Naive B cell (primary cell): ENCODE results near the gene SGF29. TPM values are rescaled to one million over a fixed set of nuclear protein-coding genes. Genes with fewer than 3 reads are reported as not detected.
"Not testable (repeated sequence)": the region's sequence is repeated elsewhere in the genome, so short reads cannot be mapped to it uniquely, and the experiment has no call there.

Source experiments
- ATAC-seq, 2 donors: fragments of 150-1000 bp; cut with Tn5 transposase; 2 replicates each; pipeline ENCODE4 v1.10.0; 2021; ENCODE audit warnings: low read depth in 2 of 2, mild to moderate bottlenecking in 2 of 2, moderate library complexity in 2 of 2
- DNase-seq: peaks from one replicate; pipeline ENCODE4 v3.0.0; 2022
- H3K27ac Mint-ChIP-seq, 6 donors: one replicate each; pipeline ENCODE4 v1.8.0; 2020 to 2022; ENCODE audit warnings: mild to moderate bottlenecking in 6 of 6, mixed read lengths in 6 of 6, moderate library complexity in 5 of 6, inconsistent platforms in 2 of 6
- H3K27me3 Mint-ChIP-seq, 3 donors: one replicate each; pipeline ENCODE4 v1.8.0; 2021 to 2022; ENCODE audit warnings: mixed read lengths in 3 of 3, mild to moderate bottlenecking in 1 of 3
- H3K36me3 Mint-ChIP-seq, 2 donors: one replicate each; pipeline ENCODE4 v1.8.0; 2020 to 2022; ENCODE audit warnings: mixed read lengths in 2 of 2, inconsistent platforms in 1 of 2, mild to moderate bottlenecking in 1 of 2
- H3K4me1 Mint-ChIP-seq, 3 donors: one replicate each; pipeline ENCODE4 v1.8.0; 2020 to 2022; ENCODE audit warnings: mixed read lengths in 3 of 3, inconsistent platforms in 1 of 3, mild to moderate bottlenecking in 1 of 3, moderate library complexity in 1 of 3
- H3K4me3 Mint-ChIP-seq, 8 donors: one replicate each; pipeline ENCODE4 v1.8.0; 2020 to 2022; ENCODE audit warnings: mild to moderate bottlenecking in 8 of 8, mixed read lengths in 8 of 8, moderate library complexity in 8 of 8, inconsistent platforms in 2 of 8
- H3K9me3 Mint-ChIP-seq, 7 donors: one replicate each; pipeline ENCODE4 v1.8.0; 2020 to 2022; ENCODE audit warnings: mixed read lengths in 7 of 7, mild to moderate bottlenecking in 5 of 7, inconsistent platforms in 2 of 7, moderate library complexity in 1 of 7
- polyA plus RNA-seq, 6 donors: library from polyadenylated mRNA; unstranded; fragments of 300-500 nt; fragmentation: Illumina TruSeq; gene quantifications; one replicate each; pipeline ENCODE4 v1.2.3, GENCODE V29; 2021; ENCODE audit warnings: low read depth in 6 of 6

Gene SGF29
- polyA plus RNA-seq, 6 donors from 2014 or later = 35.1 to 66.2 (median 50.2) TPM

- Mint-ChIP-seq H3K27me3 (peaks cover 4 to 31% (median 22%) of the 10 kb centered on the region in 3 donors), H3K4me3 (no peak within 1 kb of the TSS), H3K9me3 (no peaks in the 10 kb centered on the region), H3K36me3 (no peaks in the 10 kb centered on the region), H3K27ac (peak within 1 kb of the TSS in 1 of 6 donors; percentile 67), H3K4me1 (peaks cover 7 to 13% (median 10%) of the 10 kb centered on the region in 3 donors)
- ATAC-seq (no peak), DNase-seq (no peak)
These were observed 14.8 kb upstream of the SGF29 start, which contains the start of gene NUPR1 for GRCh38 chr16:28538733-28539596. NUPR1 (minus strand) TSS chr16:28538974; CDS start chr16:28538907, 67 bp downstream.

- H3K27me3 Mint-ChIP-seq = peaks cover 4 to 31% (median 22%) of the 10 kb centered on the region in 3 donors
- no peak overlapping the region for H3K27ac Mint-ChIP-seq
These were observed 13.4 kb upstream of the SGF29 start for GRCh38 chr16:28540346-28540745.

GRCh38 chr16:28542646-28543045, 11.1 kb upstream of the SGF29 start:
- Mint-ChIP-seq H3K27me3 (peaks cover 4 to 31% (median 15%) of the 10 kb centered on the region in 3 donors), H3K4me1 (peaks cover 7 to 10% (median 9%) of the 10 kb centered on the region in 3 donors), H3K4me3 (peak overlapping the region in 2 of 8 donors; percentile 6 to 69), H3K9me3 (no peaks in the 10 kb centered on the region), H3K27ac (no peak overlapping the region), H3K36me3 (no peaks in the 10 kb centered on the region)
- ATAC-seq (no peak), DNase-seq (no peak)

More at GRCh38 chr16:28540346-28540745, 13.4 kb upstream of the SGF29 start:
- no peak for DNase-seq
- Mint-ChIP-seq H3K4me3 (no peak overlapping the region), H3K4me1 (peaks cover 7 to 13% (median 10%) of the 10 kb centered on the region in 3 donors), H3K9me3 (no peaks in the 10 kb centered on the region), H3K36me3 (no peaks in the 10 kb centered on the region)
- ATAC-seq = no peak

- Mint-ChIP-seq H3K4me1 (peaks cover 7 to 10% (median 9%) of the 10 kb centered on the region in 3 donors), H3K27ac (no peak overlapping the region), H3K4me3 (peak overlapping the region in 3 of 8 donors; percentile 6 to 69 (median 9)), H3K9me3 (no peaks in the 10 kb centered on the region), H3K27me3 (peaks cover 4 to 31% (median 13%) of the 10 kb centered on the region in 3 donors), H3K36me3 (no peaks in the 10 kb centered on the region)
- peak; percentile 4 for DNase-seq
- peak; percentile 71 to 75 for ATAC-seq
These were observed 10.6 kb upstream of the SGF29 start for GRCh38 chr16:28543072-28543471.

GRCh38 chr16:28544998-28545397, 8.7 kb upstream of the SGF29 start:
- Mint-ChIP-seq H3K4me1 (peaks cover 9 to 14% (median 10%) of the 10 kb centered on the region in 3 donors), H3K36me3 (no peaks in the 10 kb centered on the region), H3K27me3 (peaks cover 7 to 26% (median 15%) of the 10 kb centered on the region in 3 donors), H3K27ac (peak overlapping the region in 1 of 6 donors; percentile 22), H3K4me3 (no peak overlapping the region), H3K9me3 (no peaks in the 10 kb centered on the region)
- ATAC-seq (no peak), DNase-seq (no peak)

GRCh38 chr16:28545964-28546363, 7.8 kb upstream of the SGF29 start:
- H3K9me3 Mint-ChIP-seq, H3K36me3 Mint-ChIP-seq, H3K4me3 Mint-ChIP-seq, DNase-seq, ATAC-seq, H3K27ac Mint-ChIP-seq: not testable (repeated sequence)
- Mint-ChIP-seq H3K4me1 (peaks cover 9 to 14% (median 10%) of the 10 kb centered on the region in 3 donors), H3K27me3 (peaks cover 7 to 26% (median 15%) of the 10 kb centered on the region in 3 donors)

GRCh38 chr16:28546626-28547025, 7.1 kb upstream of the SGF29 start:
- Mint-ChIP-seq H3K4me1 (peaks cover 9 to 14% (median 10%) of the 10 kb centered on the region in 3 donors), H3K9me3 (no peaks in the 10 kb centered on the region), H3K27me3 (peaks cover 7 to 25% (median 15%) of the 10 kb centered on the region in 3 donors), H3K27ac (no peak overlapping the region), H3K36me3 (no peaks in the 10 kb centered on the region), H3K4me3 (no peak overlapping the region)
- ATAC-seq (no peak), DNase-seq (no peak)

GRCh38 chr16:28548306-28548802, 5.4 kb upstream of the SGF29 start:
- no peaks in the 10 kb centered on the region for H3K36me3 Mint-ChIP-seq
- H3K27ac Mint-ChIP-seq = no peak overlapping the region
- no peaks in the 10 kb centered on the region for H3K9me3 Mint-ChIP-seq
- no peak overlapping the region for H3K4me3 Mint-ChIP-seq
- H3K27me3 Mint-ChIP-seq = peaks cover 3 to 14% (median 7%) of the 10 kb centered on the region in 3 donors
- DNase-seq (no peak), ATAC-seq (no peak)
- H3K4me1 Mint-ChIP-seq = peaks cover 0 to 10% (median 3%) of the 10 kb centered on the region in 3 donors

GRCh38 chr16:28549301-28549899, 4.3 kb upstream of the SGF29 start:
- Mint-ChIP-seq H3K4me3 (peak overlapping the region in 1 of 8 donors; percentile 13), H3K36me3 (no peaks in the 10 kb centered on the region), H3K9me3 (no peaks in the 10 kb centered on the region), H3K27me3 (peaks cover 3 to 14% (median 7%) of the 10 kb centered on the region in 3 donors), H3K4me1 (peaks cover 4 to 17% (median 9%) of the 10 kb centered on the region in 3 donors), H3K27ac (no peak overlapping the region)
- DNase-seq (no peak), ATAC-seq (no peak)

GRCh38 chr16:28554634-28555423, 1.1 kb downstream of the SGF29 start:
- Mint-ChIP-seq H3K36me3 (no peaks in the 10 kb centered on the region), H3K4me3 (peak overlapping the region; percentile 57 to 96 (median 88)), H3K27me3 (no peaks in the 10 kb centered on the region), H3K9me3 (no peaks in the 10 kb centered on the region), H3K4me1 (peaks cover 12 to 41% (median 34%) of the 10 kb centered on the region in 3 donors), H3K27ac (peak overlapping the region; percentile 52 to 99 (median 93))
- ATAC-seq (no peak), DNase-seq (no peak)

- Mint-ChIP-seq H3K27ac (no peak overlapping the region), H3K4me3 (peak overlapping the region in 3 of 8 donors; percentile 5 to 91 (median 62)), H3K36me3 (no peaks in the 10 kb centered on the region), H3K4me1 (peaks cover 12 to 41% (median 34%) of the 10 kb centered on the region in 3 donors), H3K9me3 (no peaks in the 10 kb centered on the region), H3K27me3 (no peaks in the 10 kb centered on the region)
- ATAC-seq = no peak
- no peak for DNase-seq
These were observed 1.8 kb downstream of the SGF29 start for GRCh38 chr16:28555561-28555960.

GRCh38 chr16:28556914-28557320, 3.2 kb downstream of the SGF29 start:
- Mint-ChIP-seq H3K9me3 (no peaks in the 10 kb centered on the region), H3K4me1 (peaks cover 12 to 43% (median 34%) of the 10 kb centered on the region in 3 donors), H3K27ac (peak overlapping the region in 1 of 6 donors; percentile 0), H3K4me3 (peak overlapping the region in 2 of 8 donors; percentile 41 to 51), H3K36me3 (no peaks in the 10 kb centered on the region), H3K27me3 (no peaks in the 10 kb centered on the region)
- ATAC-seq = no peak
- DNase-seq = no peak

- H3K4me3 Mint-ChIP-seq = no peak overlapping the region
- ATAC-seq (no peak), DNase-seq (no peak)
- no peaks in the 10 kb centered on the region for H3K9me3 Mint-ChIP-seq
- no peaks in the 10 kb centered on the region for H3K27me3 Mint-ChIP-seq
- H3K4me1 Mint-ChIP-seq = peaks cover 17 to 39% (median 39%) of the 10 kb centered on the region in 3 donors
- H3K27ac Mint-ChIP-seq = no peak overlapping the region
- H3K36me3 Mint-ChIP-seq = no peaks in the 10 kb centered on the region
These were observed 4.7 kb downstream of the SGF29 start for GRCh38 chr16:28558456-28558855.
